Globus pallidus (tissue), 1 donor: ENCODE measurements around the gene TTC39C.
"Not testable (repeated sequence)": the region's sequence is repeated elsewhere in the genome, so short reads cannot be mapped to it uniquely, and the experiment has no call there.

ENCODE experiments used
- DNase-seq: peaks from one replicate; pipeline ENCODE4 v3.0.0-alpha.2; 2015; ENCODE audit warnings: low spot score

Gene TTC39C

DNA sequence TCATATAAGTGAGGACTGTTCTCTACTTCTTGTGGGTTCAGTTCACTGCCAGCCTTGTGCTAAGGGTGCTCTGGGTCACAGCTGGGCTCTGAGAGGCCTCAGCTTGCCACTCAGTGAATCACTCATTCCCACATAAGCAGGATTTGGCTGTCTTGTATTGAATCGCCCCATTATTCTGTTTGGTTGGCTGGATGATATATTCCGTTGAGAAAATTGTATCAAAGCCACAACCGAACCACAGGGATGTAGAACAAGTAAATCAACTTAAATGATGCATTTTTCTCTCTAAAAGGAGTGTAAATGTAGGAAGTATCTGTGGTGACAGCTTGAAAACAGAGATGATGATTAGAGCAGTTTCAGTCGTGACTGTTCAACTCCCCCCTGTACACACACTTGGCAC lies 39.6 kb downstream of the TTC39C start:
- peak; percentile 35 for DNase-seq

DNA sequence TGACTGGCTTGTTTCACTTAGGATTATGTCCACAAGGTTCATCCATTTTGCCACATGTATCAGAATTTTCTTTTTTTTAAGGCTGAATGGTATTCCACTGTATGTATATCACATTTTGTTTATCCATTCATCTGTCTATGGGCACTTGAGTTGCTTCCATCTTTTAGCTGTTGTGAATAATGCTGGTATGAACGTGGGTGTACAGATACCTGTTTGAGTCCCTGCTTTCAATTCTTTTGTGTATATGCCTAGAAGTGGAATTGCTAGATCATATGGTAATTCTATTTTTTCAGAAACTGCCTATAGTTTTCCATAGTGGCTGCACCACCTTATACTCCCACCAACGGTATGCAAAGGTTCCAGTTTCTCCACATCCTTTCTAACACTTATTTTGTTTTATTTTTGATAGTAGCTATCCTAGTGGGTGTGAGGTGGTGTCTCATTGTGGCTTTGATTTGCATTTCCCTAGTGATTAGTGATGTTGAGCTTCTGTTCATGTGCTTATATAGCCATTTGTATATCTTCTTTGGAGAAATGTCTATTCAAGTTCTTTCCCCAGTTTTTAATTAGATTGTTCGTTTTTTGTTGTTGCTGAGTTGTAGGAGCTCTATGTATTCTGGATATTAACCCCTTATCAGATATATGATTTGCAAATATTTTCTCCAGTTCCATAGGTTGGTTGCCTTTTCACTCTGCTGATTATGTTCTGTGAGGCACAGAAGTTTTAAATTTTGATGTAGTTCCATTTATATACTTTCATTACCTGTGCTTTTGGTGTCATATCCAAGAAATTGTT lies 40.7 kb downstream of the TTC39C start:
- no peak for DNase-seq

DNA sequence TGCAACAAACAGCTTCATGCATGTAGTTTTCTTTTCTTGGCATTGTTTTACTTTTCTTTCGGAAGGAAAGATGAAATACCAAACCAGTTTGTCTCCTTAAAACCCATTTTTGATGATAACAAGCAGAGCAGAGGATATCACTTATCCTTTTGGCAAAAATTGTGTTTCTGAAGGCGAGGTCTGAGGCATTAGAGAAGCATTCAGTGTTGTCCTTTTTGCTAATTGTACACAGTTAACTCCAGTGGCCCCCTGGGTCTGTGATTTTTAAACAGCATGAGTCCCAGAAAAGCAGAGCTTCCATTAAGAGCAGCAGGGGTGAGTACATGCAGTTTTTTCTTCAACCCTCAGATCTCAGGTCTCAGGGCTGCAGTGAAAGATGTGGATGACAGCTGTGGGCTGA lies 41.3 kb downstream of the TTC39C start:
- DNase-seq, result no peak

DNA sequence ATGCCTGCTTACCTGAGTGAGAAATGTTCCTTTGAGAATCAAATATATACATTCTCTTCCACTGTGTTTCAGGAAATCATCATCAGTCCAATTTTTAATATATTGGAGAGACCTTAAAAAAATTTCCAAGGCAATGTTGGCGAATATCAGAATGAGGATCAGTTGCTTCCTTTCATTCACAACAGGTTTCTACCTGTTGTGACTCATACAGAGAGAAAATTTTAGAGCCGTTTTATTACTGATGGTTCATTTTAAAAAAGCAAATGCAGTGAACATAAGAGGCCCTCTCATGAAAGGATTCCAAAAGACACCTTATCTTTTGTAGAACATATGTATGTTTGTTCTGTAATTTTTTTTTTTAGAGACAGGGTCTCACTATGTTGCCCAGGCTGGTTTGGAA lies 42.0 kb downstream of the TTC39C start:
- no peak for DNase-seq

DNA sequence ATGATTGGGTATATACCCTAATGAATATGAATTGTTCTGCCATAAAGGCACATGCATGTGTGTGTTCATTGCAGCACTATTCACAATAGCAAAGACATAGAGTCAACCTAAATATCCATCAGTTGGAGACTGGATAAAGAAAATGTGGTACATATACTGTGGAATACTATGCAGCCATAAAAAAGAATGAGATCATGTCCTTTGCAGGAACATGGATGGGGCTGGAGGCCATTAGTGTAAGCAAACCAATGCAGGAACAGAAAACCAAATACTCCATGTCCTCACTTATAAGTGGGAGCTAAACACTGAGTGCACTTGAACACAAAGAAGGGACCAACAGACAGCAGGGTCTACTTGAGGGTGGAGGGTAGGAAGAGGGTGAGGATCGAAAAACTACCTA lies 43.2 kb downstream of the TTC39C start:
- no peak for DNase-seq

DNA sequence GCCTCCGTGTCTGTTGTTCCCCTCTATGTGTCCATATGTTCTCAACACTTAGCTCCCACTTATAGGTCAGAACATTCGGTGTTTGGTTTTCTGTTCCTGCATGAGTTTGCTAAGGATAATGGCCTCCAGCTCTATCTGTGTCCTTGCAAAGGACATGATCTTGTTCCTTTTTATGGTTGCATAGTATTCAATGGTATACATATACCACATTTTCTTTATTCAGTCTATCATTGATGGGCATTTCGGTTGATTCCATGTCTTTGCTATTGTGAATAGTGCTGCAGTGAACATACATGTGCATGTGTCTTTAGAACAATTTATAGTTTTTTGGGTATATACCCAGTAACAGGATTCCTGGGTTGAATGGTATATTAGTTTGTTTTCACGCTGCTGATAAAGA lies 44.8 kb downstream of the TTC39C start:
- DNase-seq, result not testable (repeated sequence)

DNA sequence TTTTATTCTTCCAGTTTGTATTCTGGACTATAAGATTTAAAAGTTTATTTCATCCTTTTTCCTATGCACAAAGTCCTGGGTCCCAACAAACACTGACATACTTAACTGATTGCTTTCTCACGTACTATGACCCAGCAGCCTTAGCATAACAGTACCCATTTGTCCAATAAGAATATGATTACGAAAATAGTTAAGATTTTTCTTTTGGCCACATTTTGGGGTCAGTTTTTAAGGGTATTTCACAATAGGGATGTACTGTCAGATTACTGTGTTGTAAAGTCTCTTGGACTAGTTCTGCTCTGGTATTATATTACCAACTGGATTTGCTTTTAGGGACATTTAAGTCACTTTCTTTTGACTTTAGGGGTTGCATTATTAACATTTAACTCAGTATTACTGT lies 46.1 kb downstream of the TTC39C start:
- DNase-seq, result no peak

DNA sequence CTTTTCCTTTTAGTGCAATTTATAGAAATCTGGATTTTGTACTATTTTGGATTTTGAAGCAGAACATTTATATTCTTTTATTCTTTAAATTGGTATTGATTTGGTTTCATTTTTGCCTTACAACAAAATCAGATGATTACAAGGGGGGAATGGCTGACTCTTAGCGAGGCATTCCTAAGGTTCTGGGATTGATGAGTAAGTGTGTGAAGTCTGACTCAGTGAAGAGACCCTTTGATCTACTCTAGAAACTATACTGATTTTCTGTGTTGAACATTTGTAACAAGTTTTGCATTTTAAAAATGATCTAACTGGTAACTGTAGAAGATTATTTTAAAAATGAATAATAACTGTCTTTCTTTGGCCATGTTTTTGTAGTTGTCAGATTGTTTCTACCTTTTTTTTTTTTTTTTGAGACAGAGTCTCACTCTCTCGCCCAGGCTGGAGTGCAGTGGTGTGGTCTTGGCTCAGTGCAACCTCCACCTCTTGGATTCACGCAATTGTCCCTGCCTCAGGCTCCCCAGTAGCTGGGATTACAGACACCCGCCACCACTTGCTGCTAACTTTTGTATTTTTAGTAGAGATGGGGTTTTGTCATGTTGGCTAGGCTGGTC lies 48.7 kb downstream of the TTC39C start:
- no peak for DNase-seq

DNA sequence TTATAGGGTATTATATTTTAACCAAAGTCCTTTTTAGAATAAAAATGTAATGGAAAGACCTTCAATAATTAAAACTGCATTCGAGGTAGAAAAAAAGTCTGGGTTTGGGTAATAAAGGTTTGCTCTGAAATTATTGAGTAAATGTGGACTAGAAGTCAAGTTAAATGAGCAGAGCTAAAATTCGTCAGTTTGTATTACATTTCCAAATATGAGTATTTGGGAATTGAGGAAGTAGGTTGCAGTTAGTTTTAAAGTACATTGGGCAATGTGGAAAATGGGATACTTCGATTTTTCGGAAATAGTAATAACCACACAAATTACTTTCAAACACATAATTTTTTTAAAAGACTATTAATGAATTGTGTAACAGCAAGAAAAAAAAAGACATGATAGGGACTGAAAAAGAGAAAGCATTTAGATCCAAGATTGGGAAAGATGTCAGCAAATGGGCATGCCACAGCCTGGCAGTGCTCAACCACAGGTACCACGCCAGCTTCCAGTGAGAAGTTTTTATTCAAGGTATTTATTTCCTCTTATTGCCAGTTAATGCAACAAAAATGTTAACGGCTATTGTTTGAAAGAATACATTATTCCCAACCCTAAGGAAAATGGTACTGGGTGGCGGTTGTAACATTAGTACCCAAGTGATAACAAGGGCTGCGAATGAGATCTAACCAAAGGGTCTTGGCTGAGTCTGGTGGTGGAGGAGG lies 50.0 kb downstream of the TTC39C start:
- no peak for DNase-seq

DNA sequence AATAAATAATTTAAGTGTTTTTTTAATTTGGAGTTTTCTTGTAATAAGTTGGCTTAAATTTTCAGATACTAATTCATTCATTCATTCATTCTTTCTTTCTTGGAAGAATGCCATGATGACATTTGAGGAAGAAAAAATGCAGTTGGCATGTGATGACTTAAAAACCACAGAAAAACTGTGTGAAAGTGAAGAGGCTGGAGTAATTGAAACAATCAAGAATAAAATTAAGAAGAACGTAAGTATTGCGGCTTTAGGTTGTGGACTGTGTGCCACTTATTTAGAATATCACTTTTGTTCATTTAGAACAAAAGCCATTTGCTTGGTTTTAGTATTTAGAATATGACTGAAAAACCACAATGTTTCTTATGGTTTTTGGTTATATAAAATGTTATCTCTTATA lies 51.4 kb downstream of the TTC39C start:
- DNase-seq, result no peak

DNA sequence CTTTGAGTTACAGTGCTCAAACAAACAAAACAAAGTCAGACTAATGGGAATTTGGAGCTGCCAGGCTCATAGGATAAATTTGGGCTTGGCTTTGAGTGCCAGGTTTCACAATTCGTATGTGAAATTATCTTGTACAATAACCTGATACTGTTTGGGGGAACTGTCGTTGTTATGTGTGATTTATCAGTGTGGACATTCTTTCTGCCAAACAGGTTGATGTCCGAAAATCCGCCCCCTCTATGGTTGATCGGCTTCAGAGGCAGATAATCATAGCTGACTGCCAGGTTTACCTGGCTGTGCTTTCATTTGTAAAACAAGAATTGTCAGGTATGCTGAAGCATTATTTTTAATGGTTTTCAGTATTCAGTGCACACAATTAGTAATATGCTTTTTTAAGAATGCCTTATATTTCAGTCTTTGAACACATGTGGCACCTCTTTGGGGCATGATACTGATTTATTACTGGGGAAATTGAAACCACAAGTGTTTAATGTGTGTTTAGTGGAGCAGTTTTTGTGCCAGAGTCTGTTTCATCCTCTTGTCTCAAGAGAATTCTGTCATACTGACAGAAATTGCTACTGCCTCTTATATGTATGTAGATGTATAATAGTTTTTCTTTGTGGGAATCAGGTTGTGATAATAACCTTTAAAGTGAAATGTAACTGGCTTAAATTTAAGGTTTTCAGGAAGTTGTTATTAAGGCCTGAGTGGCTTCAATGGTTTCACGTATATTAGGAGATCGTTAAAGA lies 54.6 kb downstream of the TTC39C start:
- no peak for DNase-seq

DNA sequence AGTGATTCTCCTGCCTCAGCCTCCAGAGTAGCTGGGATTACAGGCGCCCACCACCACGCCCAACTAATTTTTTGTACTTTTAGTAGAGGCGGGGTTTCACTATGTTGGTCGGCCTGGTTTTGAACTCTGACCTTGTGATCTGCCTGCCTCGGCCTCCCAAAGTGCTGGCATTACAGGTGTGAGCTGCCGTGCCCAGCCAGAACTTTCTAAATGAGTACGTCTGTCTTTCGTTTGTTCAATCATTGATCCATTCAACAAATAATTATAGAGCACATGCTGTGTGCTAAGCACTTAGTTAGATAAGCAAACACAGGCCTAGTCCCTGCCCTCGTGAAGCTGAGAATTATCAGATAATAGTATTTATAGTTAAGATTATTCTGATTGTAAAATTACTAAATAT lies 56.5 kb downstream of the TTC39C start:
- DNase-seq, result no peak

DNA sequence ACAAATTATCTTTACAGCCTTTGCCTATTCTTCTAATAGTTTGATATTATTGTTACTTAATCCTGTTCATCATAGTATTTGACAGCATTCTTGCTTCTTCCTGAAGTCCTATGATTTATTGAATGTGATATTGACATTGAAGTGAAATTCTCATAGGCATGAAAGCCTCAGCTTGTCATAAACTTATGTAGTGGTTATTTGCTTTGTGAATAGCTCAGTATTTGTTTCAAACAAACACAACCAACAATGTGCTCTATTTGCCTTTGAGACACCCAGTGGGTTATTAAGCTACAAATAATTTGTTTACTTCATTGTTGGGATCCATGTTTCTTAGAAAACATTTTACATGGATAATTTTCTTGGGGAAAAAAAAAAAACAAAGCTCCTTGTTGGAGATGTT lies 57.2 kb downstream of the TTC39C start:
- DNase-seq, result no peak

DNA sequence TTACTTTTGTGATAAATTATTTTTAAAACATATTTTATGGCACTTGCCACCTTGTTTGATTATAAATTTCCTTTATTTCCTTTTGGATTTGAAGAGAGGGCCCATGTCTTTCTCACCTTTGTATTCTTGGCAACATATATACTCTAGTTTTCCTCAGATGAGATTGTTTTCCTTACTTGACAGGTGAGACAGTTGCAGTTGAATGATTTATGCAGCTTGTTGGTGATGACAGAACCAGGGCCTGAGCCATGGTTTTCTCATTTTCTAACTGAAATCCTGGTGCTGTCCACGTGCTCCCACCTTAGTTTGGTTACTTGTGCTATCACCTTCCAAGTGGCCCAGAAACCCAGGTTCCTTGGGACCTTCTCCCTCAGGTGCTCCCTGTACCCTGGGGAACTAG lies 58.2 kb downstream of the TTC39C start:
- no peak for DNase-seq

DNA sequence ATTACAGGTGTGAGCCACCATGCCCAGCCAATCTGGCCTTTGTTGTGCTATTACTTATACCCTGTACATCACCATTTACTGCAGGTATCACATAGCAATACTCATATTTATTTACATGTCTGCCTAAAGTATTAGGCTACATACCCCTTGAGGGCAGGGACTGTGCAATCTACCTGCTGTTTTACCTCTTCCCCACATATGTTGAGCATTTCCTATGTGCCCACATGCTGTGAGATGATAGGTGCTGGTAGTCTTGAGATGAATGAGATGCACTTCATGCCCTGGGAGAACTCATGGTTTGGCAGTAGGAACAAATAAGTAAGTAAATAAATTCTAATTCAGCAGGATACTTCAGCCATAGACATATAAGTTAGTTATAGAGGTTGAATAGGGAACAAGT lies 59.2 kb downstream of the TTC39C start:
- no peak for DNase-seq

DNA sequence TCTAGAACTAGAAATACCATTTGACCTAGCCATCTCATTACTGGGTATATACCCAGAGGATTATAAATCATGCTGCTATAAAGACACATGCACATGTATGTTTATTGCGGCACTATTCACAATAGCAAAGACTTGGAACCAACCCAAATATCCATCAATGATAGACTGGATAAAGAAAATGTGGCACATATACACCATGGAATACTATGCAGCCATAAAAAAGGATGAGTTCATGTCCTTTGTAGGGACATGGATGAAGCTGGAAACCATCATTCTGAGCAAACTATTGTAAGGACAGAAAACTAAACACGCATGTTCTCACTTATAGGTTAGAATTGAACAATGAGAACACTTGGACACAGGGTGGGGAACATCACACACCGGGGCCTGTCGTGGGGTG lies 60.2 kb downstream of the TTC39C start:
- DNase-seq, result not testable (repeated sequence)

DNA sequence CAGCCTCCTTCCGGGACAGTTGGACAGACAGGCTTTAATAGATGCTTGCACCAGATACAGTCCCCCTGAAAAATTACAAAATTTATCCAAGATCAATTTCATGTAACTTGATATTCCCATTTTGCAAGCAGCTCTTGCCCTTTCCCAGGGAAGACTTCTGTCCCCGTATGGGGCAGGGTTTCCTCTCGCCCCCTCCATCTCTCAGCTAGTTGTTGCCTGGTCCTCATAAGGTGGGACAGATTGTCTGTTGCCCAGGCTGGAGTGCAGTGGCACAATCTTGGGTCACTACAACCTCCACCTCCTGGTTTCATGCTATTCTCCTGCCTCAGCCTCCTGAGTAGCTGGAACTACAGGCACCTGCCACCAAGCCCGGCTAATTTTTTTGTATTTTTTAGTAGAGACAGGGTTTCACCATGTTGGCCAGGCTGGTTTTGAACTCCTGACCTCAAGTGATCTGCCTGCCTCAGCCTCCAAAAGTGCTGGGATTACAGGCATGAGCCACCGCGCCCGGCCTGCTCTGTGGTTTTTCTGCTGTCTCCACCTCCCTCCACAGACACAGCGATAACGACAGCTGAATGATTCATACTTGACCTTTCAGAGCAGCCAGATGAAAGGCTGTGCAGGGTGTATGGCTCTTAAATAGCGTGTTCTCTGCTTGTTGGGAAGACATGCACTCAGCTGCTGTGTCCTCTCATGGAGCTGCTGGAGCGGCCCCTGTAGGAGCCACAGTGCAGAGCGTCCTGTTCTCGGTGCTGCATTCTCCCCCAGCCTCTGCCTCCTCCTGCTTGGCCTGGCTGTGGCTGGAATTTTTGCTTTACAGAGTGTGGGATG lies 61.4 kb downstream of the TTC39C start:
- DNase-seq, result no peak

DNA sequence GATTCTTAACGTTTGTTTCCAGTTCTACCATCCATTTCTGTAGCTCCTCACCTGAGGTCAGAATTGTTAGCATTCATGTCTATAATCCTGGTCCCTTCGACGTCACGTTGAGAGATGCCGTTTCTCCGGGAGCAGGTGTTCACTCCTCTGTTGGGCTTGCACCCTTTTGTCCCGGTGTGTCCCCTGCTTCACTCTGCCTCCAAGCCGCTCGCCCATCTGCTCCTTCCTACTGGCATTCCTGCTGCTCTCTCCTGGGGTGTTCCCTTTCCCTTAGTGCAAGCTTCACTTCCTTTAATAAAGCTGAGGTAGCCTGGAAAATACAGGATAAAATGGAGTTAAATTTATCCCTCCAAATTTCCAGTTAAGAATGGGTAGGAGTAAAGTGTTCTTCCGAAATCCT lies 62.4 kb downstream of the TTC39C start:
- DNase-seq, result no peak

DNA sequence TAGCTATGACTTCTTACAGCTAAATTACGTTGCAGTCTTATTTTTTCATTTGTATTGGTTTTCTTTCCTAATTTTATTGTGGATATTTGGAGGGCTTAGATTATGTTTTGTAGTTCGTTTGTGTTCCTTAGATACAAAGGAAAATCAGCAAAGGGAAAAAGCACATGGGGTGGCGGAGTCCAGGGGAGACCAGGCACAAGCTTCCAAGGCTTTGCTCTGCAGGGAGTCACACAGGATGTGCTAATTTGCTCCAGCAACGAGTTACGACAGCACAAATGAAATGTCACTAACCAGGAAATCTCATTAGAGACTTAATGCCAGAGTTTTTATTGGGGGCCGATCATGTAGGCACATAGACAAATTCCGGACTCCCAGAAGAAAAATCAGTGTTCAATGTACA lies 63.8 kb downstream of the TTC39C start:
- no peak for DNase-seq

DNA sequence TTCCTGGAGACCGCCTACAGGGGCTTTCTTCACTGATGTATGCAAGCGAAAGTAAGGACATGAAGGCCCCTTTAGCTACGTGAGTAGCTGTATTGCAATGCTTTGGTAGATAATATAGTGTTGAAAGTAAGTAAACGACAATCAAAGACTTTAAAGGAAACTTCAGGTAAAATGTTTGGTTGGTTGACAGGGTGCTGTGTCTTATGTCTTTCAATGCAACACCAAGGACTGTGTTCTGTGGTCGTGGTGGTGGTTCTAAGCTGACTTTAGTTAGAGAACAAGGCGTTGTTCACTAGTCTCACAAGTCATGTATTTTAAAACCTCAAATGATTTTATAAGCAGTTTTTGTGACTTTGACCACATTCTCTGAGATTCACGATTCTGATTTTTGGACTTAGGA lies 66.3 kb downstream of the TTC39C start:
- DNase-seq, result no peak

DNA sequence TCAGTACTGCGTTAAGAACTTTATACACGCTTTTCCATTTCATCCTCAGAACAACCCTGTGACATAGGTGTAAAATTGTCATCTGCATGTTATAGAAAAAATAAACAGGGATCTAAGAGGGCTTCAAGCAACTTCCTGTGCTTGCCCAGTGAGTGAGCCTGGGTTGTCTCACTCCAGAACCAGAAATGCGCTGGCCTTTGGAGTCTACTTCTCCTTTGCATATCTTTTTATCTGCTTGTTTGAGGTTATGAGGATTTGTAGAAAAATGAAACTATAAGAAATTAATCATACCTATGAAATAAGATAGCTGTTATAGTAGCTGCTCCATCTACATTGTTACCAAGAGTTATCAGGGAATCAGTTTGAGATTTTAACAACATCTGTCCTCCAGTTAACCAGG lies 69.0 kb downstream of the TTC39C start:
- DNase-seq, result no peak

DNA sequence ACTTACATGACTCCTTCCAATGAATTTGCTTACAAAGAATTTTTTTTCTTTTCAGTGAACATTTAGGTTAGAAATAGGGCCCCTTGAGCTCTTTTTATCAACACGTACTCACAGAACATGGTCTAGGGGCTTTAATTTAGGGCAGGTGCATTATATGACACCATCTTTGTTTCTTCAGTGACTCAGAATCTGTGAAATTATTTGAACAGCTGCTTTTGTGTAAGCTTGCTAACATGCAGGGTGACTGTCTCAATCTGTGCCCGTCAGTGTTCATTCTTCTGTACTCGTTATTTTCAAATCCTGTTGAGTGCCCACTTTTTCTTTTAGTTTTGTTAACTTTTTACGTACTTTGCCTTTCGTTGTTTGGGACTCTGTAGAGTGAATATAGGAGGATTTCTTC lies 71.5 kb downstream of the TTC39C start:
- no peak for DNase-seq
